ENCODE data around the gene RNF183.
"Not testable (repeated sequence)": the region's sequence is repeated elsewhere in the genome, so short reads cannot be mapped to it uniquely, and the experiment has no call there.

The RNF183 gene

GRCh38 chr9:113306566-113306965 is 3.4 kb upstream of the RNF183 start:
- no peak for TF ChIP-seq ZNF274 (IDR thresholded peaks at IDR 0.05; ENCODE audit: low read depth, low read length)
- no peak overlapping the region for H3K4me3 ChIP-seq (ENCODE audit: low read length)

GRCh38 chr9:113301548-113301947 is 1.6 kb downstream of the RNF183 start:
- H3K4me3 ChIP-seq (ENCODE audit: low read length): no peak overlapping the region
- no peak for TF ChIP-seq ZNF274 (IDR thresholded peaks at IDR 0.05; ENCODE audit: low read depth, low read length)

GRCh38 chr9:113299800-113300292 is 3.3 kb downstream of the RNF183 start:
- TF ChIP-seq ZNF274 (IDR thresholded peaks at IDR 0.05; ENCODE audit: low read depth, low read length): no peak
- no peak overlapping the region for H3K4me3 ChIP-seq (ENCODE audit: low read length)

- no peak overlapping the region for H3K4me3 ChIP-seq (ENCODE audit: low read length)
- no peak for TF ChIP-seq ZNF274 (IDR thresholded peaks at IDR 0.05; ENCODE audit: low read depth, low read length)
Measured at GRCh38 chr9:113298924-113299770, 4.0 kb downstream of the RNF183 start.

- no peak for TF ChIP-seq ZNF274 (IDR thresholded peaks at IDR 0.05; ENCODE audit: low read depth, low read length)
- no peak overlapping the region for H3K4me3 ChIP-seq (ENCODE audit: low read length)
Measured at GRCh38 chr9:113298311-113298710, 4.9 kb downstream of the RNF183 start.

- no peak overlapping the region for H3K4me3 ChIP-seq (ENCODE audit: low read length)
- TF ChIP-seq ZNF274 (IDR thresholded peaks at IDR 0.05; ENCODE audit: low read depth, low read length): no peak
Measured at GRCh38 chr9:113296796-113297558, 6.2 kb downstream of the RNF183 start.

- H3K4me3 ChIP-seq (ENCODE audit: low read length): not testable (repeated sequence)
Measured at GRCh38 chr9:113296247-113296646, 6.9 kb downstream of the RNF183 start.

- H3K4me3 ChIP-seq (ENCODE audit: low read length): no peak overlapping the region
- TF ChIP-seq ZNF274 (IDR thresholded peaks at IDR 0.05; ENCODE audit: low read depth, low read length): no peak
Measured at GRCh38 chr9:113293285-113293878, 9.8 kb downstream of the RNF183 start.

- TF ChIP-seq ZNF274 (IDR thresholded peaks at IDR 0.05; ENCODE audit: low read depth, low read length): no peak
- no peak overlapping the region for H3K4me3 ChIP-seq (ENCODE audit: low read length)
Measured at GRCh38 chr9:113290052-113290607, 13.0 kb downstream of the RNF183 start.

GRCh38 chr9:113289091-113289490 is 14.1 kb downstream of the RNF183 start:
- TF ChIP-seq ZNF274 (IDR thresholded peaks at IDR 0.05; ENCODE audit: low read depth, low read length): no peak
- H3K4me3 ChIP-seq (ENCODE audit: low read length): no peak overlapping the region

- no peak for TF ChIP-seq ZNF274 (IDR thresholded peaks at IDR 0.05; ENCODE audit: low read depth, low read length)
- H3K4me3 ChIP-seq (ENCODE audit: low read length): no peak overlapping the region
Measured at GRCh38 chr9:113281356-113281755, 21.8 kb downstream of the RNF183 start.

GRCh38 chr9:113278840-113279239 is 24.3 kb downstream of the RNF183 start:
- H3K4me3 ChIP-seq (ENCODE audit: low read length): no peak overlapping the region
- no peak for TF ChIP-seq ZNF274 (IDR thresholded peaks at IDR 0.05; ENCODE audit: low read depth, low read length)

- TF ChIP-seq ZNF274 (IDR thresholded peaks at IDR 0.05; ENCODE audit: low read depth, low read length): no peak
- peak within 1 kb of the TSS; percentile 97 for H3K4me3 ChIP-seq (ENCODE audit: low read length)
Measured at GRCh38 chr9:113275157-113276131, 27.7 kb downstream of the RNF183 start, which contains the start of the genes CDC26 and PRPF4. Gene CDC26 (minus strand): TSS chr9:113275572. CDS start chr9:113272507, 3,065 bp downstream. Gene PRPF4 (plus strand): TSS chr9:113275658. CDS start chr9:113275744, 86 bp downstream.

Measured in GM08714 (cell line).